ENCODE results near the gene MIX23. TPM values are rescaled to one million over a fixed set of nuclear protein-coding genes. Genes with fewer than 3 reads are reported as not detected.

MIX23 gene
- total RNA-seq, 5 donors from 2014 or later (not counting 1 experiment from before 2014, with no cell fraction given): 15.7 to 27.3 (median 23.5) TPM

GRCh38 chr3:122310361-122310760 is 72.7 kb downstream of the MIX23 start:
- WGBS (ENCODE audit: insufficient coverage): no CpG with 5 or more reads among the region's 1 CpG
- H3K9me3 Mint-ChIP-seq: no peaks in the 10 kb centered on the region
- no peak overlapping the region for H3K27ac Mint-ChIP-seq
- POLR2A ChIA-PET: no interaction called here
- Histone ChIP-seq H3K27ac (ENCODE audit: low read length) (no peak overlapping the region), H3K27me3 (replicated peaks in 1 of 2; ENCODE audit: control insufficient read depth in 2 of 2, extremely low read depth in 1 of 2, insufficient read depth in 2 of 2, low read length in 1 of 2) (peaks cover 0 to 5% of the 10 kb centered on the region in 2 experiments), H3K4me3 (ENCODE audit: control insufficient read depth in 1 of 2, extremely low read depth in 1 of 2, low read length in 1 of 2) (no peak overlapping the region), H3K36me3 (ENCODE audit: control insufficient read depth in 2 of 2, extremely low read depth in 1 of 2, insufficient read depth in 1 of 2, low read length in 1 of 2) (no peaks in the 10 kb centered on the region), H3K4me1 (ENCODE audit: control insufficient read depth in 1 of 2, extremely low read depth in 1 of 2, insufficient read depth in 2 of 2, low read length in 2 of 2) (no peaks in the 10 kb centered on the region), H3K9me3 (no peaks in the 10 kb centered on the region)
- H3K4me1 Mint-ChIP-seq: peaks cover 7 to 12% (median 8%) of the 10 kb centered on the region in 3 donors
- H3K27me3 Mint-ChIP-seq: peaks cover 0 to 4% of the 10 kb centered on the region in 2 donors
- ATAC-seq (replicated peaks in 1 of 4) (no peak), DNase-seq (no peak)
- H3K36me3 Mint-ChIP-seq: no peaks in the 10 kb centered on the region
- CTCF ChIA-PET: interaction anchor here in 1 of 2 donors (0.6 kb wide), 1 partner anchor 1710 kb away, joined by 6 read pairs; no protein-coding TSS in a partner anchor
- H3K4me3 Mint-ChIP-seq: no peak overlapping the region

Other genes with a start within 250 kb of the MIX23 start
- under 1 TPM in 2 of 5 donors, not detected in 3; 0.03 to 0.21 TPM for gene CASR, start 199.6 kb downstream of the MIX23 start, total RNA-seq
- gene CSTA, start 58.0 kb downstream of the MIX23 start, total RNA-seq: not detected
- 10 to 100 TPM; 26.6 to 29.6 (median 28.1) TPM for gene FAM162A, start 951 bp upstream of the MIX23 start, total RNA-seq
- 10 to 100 TPM in 3 of 5 donors, 1 to 10 TPM in 2; 5.8 to 11.6 (median 10.0) TPM for gene WDR5B, start 32.8 kb upstream of the MIX23 start, total RNA-seq
- 10 to 100 TPM; 55.2 to 65.0 (median 57.5) TPM for gene KPNA1, start 131.7 kb upstream of the MIX23 start, total RNA-seq
- 10 to 100 TPM; 20.2 to 43.0 (median 24.3) TPM for gene PARP9, start 181.1 kb upstream of the MIX23 start, total RNA-seq
- 10 to 100 TPM; 35.1 to 56.2 (median 49.8) TPM for gene DTX3L, start 181.1 kb upstream of the MIX23 start, total RNA-seq
- gene PARP15, start 194.4 kb upstream of the MIX23 start, total RNA-seq: 10 to 100 TPM; 37.3 to 74.9 (median 72.5) TPM

Measured in T-cell (primary cell).